Dendritic cell treated with granulocyte-macrophage colony-stimulating factor and Interleukin-4, amounts not matched to agents 40 ng/mL and 50 ng/mL, for 4 days (primary cell): Measurements from ENCODE around the gene E2F6.

Source experiments
- H3K27ac Mint-ChIP-seq: one replicate; pipeline ENCODE4 v1.8.0; 2022; ENCODE audit warnings: mild to moderate bottlenecking, mixed read lengths
- H3K27me3 Mint-ChIP-seq: one replicate; pipeline ENCODE4 v1.8.0; 2022; ENCODE audit warnings: mild to moderate bottlenecking, mixed read lengths
- H3K36me3 Mint-ChIP-seq: one replicate; pipeline ENCODE4 v1.8.0; 2022; ENCODE audit warnings: low read depth, mixed read lengths
- H3K4me1 Mint-ChIP-seq: one replicate; pipeline ENCODE4 v1.8.0; 2022; ENCODE audit warnings: low read depth, mixed read lengths
- H3K4me3 Mint-ChIP-seq: one replicate; pipeline ENCODE4 v1.8.0; 2022; ENCODE audit warnings: mild to moderate bottlenecking, moderate library complexity, mixed read lengths
- H3K9me3 Mint-ChIP-seq: one replicate; pipeline ENCODE4 v1.8.0; 2022; ENCODE audit warnings: mixed read lengths
- intact Hi-C: fragments of 100-400 bp; cut with micrococcal nuclease; formaldehyde crosslinking; loops from one replicate; pipeline ENCODE4 v1.15.0; 2022

E2F6 gene

GRCh38 chr2:11481789-11482472 is 16.0 kb upstream of the E2F6 start:
- no peaks in the 10 kb centered on the region for H3K36me3 Mint-ChIP-seq
- no peaks in the 10 kb centered on the region for H3K9me3 Mint-ChIP-seq
- H3K4me1 Mint-ChIP-seq: peaks cover 13% of the 10 kb centered on the region
- intact Hi-C loops: no loop called here
- H3K4me3 Mint-ChIP-seq: no peak overlapping the region
- no peak overlapping the region for H3K27ac Mint-ChIP-seq
- peaks cover 73% of the 10 kb centered on the region for H3K27me3 Mint-ChIP-seq

GRCh38 chr2:11481426-11481788 is 15.4 kb upstream of the E2F6 start:
- peaks cover 71% of the 10 kb centered on the region for H3K27me3 Mint-ChIP-seq
- no peak overlapping the region for H3K27ac Mint-ChIP-seq
- peaks cover 13% of the 10 kb centered on the region for H3K4me1 Mint-ChIP-seq
- H3K9me3 Mint-ChIP-seq: no peaks in the 10 kb centered on the region
- intact Hi-C loops: no loop called here
- H3K36me3 Mint-ChIP-seq: no peaks in the 10 kb centered on the region
- H3K4me3 Mint-ChIP-seq: no peak overlapping the region

DNA sequence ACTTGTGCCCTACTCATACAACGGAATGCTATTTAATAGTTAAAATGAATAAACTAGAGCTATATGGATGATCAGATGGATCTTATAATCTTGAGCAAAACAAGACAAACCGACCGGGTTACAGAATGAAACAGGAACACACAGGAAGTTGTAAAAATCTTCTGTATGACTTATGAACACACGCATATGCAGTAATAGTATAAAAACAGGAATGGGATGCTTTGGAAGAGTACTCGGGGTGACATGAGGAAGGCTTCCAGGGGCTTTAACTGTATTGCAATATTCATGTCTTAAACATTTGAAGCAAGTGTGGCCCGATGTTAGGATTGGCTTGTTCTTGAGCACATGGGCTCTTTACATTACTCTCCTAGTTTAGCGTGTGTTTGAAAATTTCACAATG is 14.9 kb upstream of the E2F6 start:
- Mint-ChIP-seq H3K27me3 (peaks cover 70% of the 10 kb centered on the region), H3K36me3 (no peaks in the 10 kb centered on the region), H3K4me1 (peaks cover 13% of the 10 kb centered on the region), H3K27ac (no peak overlapping the region), H3K9me3 (no peaks in the 10 kb centered on the region), H3K4me3 (no peak overlapping the region)
- intact Hi-C loops: no loop called here

DNA sequence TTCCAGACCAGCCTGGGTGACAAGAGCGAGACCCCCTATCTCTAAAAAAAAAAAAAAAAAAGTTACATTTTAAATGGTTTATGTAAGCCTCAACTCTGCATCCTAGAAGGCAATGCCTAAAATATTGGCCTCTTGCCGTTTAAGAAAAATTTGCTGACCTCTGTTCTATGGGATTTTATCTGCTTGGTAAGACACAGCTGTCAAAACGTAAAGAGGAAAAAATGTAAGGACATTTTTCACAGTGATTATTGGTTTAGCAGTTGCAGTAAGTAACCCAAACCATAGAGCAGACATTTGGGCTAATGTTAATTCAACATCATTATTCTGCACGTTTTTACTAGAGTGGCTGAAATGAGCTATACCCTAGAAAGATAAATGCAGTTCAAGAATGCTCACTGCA is 14.4 kb upstream of the E2F6 start:
- H3K4me3 Mint-ChIP-seq: no peak overlapping the region
- H3K36me3 Mint-ChIP-seq: no peaks in the 10 kb centered on the region
- no peak overlapping the region for H3K27ac Mint-ChIP-seq
- no peaks in the 10 kb centered on the region for H3K9me3 Mint-ChIP-seq
- peaks cover 66% of the 10 kb centered on the region for H3K27me3 Mint-ChIP-seq
- peaks cover 13% of the 10 kb centered on the region for H3K4me1 Mint-ChIP-seq
- intact Hi-C loops: no loop called here

DNA sequence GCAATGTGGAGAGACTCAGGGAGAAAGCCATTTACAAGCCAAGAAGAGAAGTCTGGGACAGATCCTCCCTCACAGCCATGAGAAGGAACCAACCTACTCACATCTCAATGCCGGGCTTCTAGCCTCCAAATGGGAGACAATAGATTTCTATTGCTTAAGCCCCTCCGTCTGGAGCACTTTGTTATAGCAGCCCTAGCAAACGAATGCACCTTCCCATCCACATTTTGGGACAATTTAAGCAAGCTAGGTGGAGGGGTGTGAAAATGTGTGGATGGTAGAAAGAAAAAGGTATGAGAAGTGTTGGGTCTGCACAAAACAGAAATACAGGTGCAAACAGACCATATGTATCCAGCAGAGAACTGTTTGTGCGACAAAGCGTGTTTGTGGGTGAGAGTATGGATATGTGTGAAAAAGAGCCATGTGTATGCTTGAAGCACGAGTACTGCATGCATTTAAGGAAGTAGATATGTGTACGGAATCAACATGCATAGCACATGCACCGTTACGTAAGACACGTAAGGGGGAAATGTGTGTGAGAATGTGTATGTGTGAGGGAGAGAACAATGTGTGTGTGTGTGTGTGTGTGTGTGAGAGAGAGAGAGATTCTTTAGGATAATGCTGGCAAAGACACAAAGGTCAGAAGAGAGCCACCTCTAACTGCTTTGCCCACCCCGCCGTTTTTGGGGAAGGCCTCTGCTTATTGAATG is 13.1 kb upstream of the E2F6 start:
- Mint-ChIP-seq H3K4me1 (peaks cover 13% of the 10 kb centered on the region), H3K36me3 (no peaks in the 10 kb centered on the region), H3K9me3 (no peaks in the 10 kb centered on the region), H3K27ac (no peak overlapping the region), H3K4me3 (no peak overlapping the region), H3K27me3 (peaks cover 57% of the 10 kb centered on the region)
- intact Hi-C loops: loop anchor here (1.0 to 5.0 kb wide), 2 partner anchors 105 to 298 kb away; no protein-coding TSS in a partner anchor

GRCh38 chr2:11477994-11478393 is 12.0 kb upstream of the E2F6 start:
- H3K27ac Mint-ChIP-seq: no peak overlapping the region
- intact Hi-C loops: loop anchor here (1.0 to 5.0 kb wide), 2 partner anchors 106 to 299 kb away; no protein-coding TSS in a partner anchor
- no peaks in the 10 kb centered on the region for H3K36me3 Mint-ChIP-seq
- peaks cover 51% of the 10 kb centered on the region for H3K27me3 Mint-ChIP-seq
- H3K4me3 Mint-ChIP-seq: no peak overlapping the region
- no peaks in the 10 kb centered on the region for H3K9me3 Mint-ChIP-seq
- H3K4me1 Mint-ChIP-seq: peaks cover 9% of the 10 kb centered on the region

- intact Hi-C loops: no loop called here
- Mint-ChIP-seq H3K27ac (no peak overlapping the region), H3K4me3 (no peak overlapping the region), H3K9me3 (no peaks in the 10 kb centered on the region), H3K36me3 (no peaks in the 10 kb centered on the region), H3K4me1 (peaks cover under 1% of the 10 kb centered on the region), H3K27me3 (peaks cover 23% of the 10 kb centered on the region)
Observed at GRCh38 chr2:11473659-11474433, 7.9 kb upstream of the E2F6 start.

DNA sequence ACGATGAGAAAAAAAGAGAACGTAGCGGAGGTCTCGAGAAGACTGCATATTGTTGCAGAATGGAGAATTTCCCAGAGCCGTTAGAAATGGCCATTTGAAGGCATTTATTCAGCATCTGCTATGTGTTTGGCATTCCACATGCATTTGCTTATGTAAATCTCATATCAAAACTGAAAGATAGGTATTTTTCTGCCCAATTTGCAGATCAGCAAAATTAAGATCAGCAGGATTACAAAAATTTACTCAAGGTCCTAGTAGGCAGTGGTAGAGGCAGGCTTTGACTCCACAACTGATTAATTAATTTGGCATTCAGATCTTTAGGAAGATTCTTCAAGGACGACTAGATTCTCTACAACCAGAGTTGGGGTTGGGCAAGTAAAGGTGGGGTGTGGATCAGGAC is 1.8 kb upstream of the E2F6 start:
- Mint-ChIP-seq H3K27me3 (peaks cover 6% of the 10 kb centered on the region), H3K9me3 (no peaks in the 10 kb centered on the region), H3K4me1 (peaks cover 33% of the 10 kb centered on the region), H3K4me3 (no peak overlapping the region), H3K27ac (no peak overlapping the region), H3K36me3 (peaks cover 31% of the 10 kb centered on the region)
- intact Hi-C loops: loop anchor here (10.0 kb wide), 1 partner anchor 277 kb away; the partner anchor contains the start of gene LPIN1

- Mint-ChIP-seq H3K9me3 (no peaks in the 10 kb centered on the region), H3K36me3 (peaks cover 31% of the 10 kb centered on the region), H3K27ac (no peak overlapping the region), H3K4me3 (no peak overlapping the region), H3K4me1 (peaks cover 38% of the 10 kb centered on the region), H3K27me3 (peaks cover 6% of the 10 kb centered on the region)
- intact Hi-C loops: loop anchor here (10.0 kb wide), 1 partner anchor 278 kb away; the partner anchor contains the start of gene LPIN1
Observed at GRCh38 chr2:11467129-11467649, 1.2 kb upstream of the E2F6 start.

- Mint-ChIP-seq H3K9me3 (no peaks in the 10 kb centered on the region), H3K27ac (peak overlapping the region; percentile 96), H3K4me3 (peak overlapping the region; percentile 97), H3K27me3 (peaks cover 1% of the 10 kb centered on the region), H3K36me3 (peaks cover 31% of the 10 kb centered on the region), H3K4me1 (peaks cover 38% of the 10 kb centered on the region)
- intact Hi-C loops: loop anchor here (10.0 kb wide), 1 partner anchor 278 kb away; the partner anchor contains the start of gene LPIN1
Observed at GRCh38 chr2:11466307-11467128, 557 bp upstream of the E2F6 start.

GRCh38 chr2:11465110-11465484 is 864 bp downstream of the E2F6 start:
- intact Hi-C loops: loop anchor here (10.0 kb wide), 1 partner anchor 280 kb away; the partner anchor contains the start of gene LPIN1
- peaks cover 43% of the 10 kb centered on the region for H3K4me1 Mint-ChIP-seq
- no peaks in the 10 kb centered on the region for H3K9me3 Mint-ChIP-seq
- peaks cover 31% of the 10 kb centered on the region for H3K36me3 Mint-ChIP-seq
- peak overlapping the region; percentile 97 for H3K4me3 Mint-ChIP-seq
- H3K27ac Mint-ChIP-seq: peak overlapping the region; percentile 96
- H3K27me3 Mint-ChIP-seq: no peaks in the 10 kb centered on the region

GRCh38 chr2:11459816-11460215 is 6.1 kb downstream of the E2F6 start:
- intact Hi-C loops: loop anchor here (10.0 kb wide), 2 partner anchors 235 to 285 kb away; partner anchors contain the start of gene LPIN1
- Mint-ChIP-seq H3K4me3 (no peak overlapping the region), H3K4me1 (peaks cover 58% of the 10 kb centered on the region), H3K9me3 (no peaks in the 10 kb centered on the region), H3K27ac (no peak overlapping the region), H3K36me3 (peaks cover 29% of the 10 kb centered on the region), H3K27me3 (no peaks in the 10 kb centered on the region)

- no peaks in the 10 kb centered on the region for H3K9me3 Mint-ChIP-seq
- peaks cover 48% of the 10 kb centered on the region for H3K4me1 Mint-ChIP-seq
- intact Hi-C loops: loop anchor here (10.0 kb wide), 1 partner anchor 234 kb away; no protein-coding TSS in a partner anchor
- peaks cover 30% of the 10 kb centered on the region for H3K36me3 Mint-ChIP-seq
- no peaks in the 10 kb centered on the region for H3K27me3 Mint-ChIP-seq
- no peak overlapping the region for H3K27ac Mint-ChIP-seq
- H3K4me3 Mint-ChIP-seq: no peak overlapping the region
Observed at GRCh38 chr2:11458753-11459152, 7.2 kb downstream of the E2F6 start.
